ENCODE data around the gene CAVIN3. TPM values are rescaled to one million over a fixed set of nuclear protein-coding genes. Genes with fewer than 3 reads are reported as not detected.
A peak's percentile ranks its signal among the peaks of the same experiment; 100 is the strongest.

CAVIN3 gene
- total RNA-seq, 1 donor from 2014 or later: 6.1 TPM

GRCh38 chr11:6271598-6271997 is 48.7 kb downstream of the CAVIN3 start:
- ATAC-seq (no peak), DNase-seq (ENCODE audit: low spot score) (no peak)

- ATAC-seq: no peak
- no peak for DNase-seq (ENCODE audit: low spot score)
Measured at GRCh38 chr11:6270584-6271246, 49.6 kb downstream of the CAVIN3 start.

- ATAC-seq (peak; percentile 28), DNase-seq (ENCODE audit: low spot score) (no peak)
Measured at GRCh38 chr11:6269994-6270393, 50.3 kb downstream of the CAVIN3 start.

Other genes starting within 250 kb of the CAVIN3 start
- gene OR56B4, start 212.8 kb downstream of the CAVIN3 start, total RNA-seq: not detected
- gene OR52B2, start 150.2 kb downstream of the CAVIN3 start, total RNA-seq: 0.38 TPM
- not detected for gene OR52W1, start 121.3 kb downstream of the CAVIN3 start, total RNA-seq
- gene C11orf42, start 114.9 kb downstream of the CAVIN3 start, total RNA-seq: not detected
- 32.1 TPM for gene FHIP1B, start 85.9 kb downstream of the CAVIN3 start, total RNA-seq
- gene CNGA4, start 81.4 kb downstream of the CAVIN3 start, total RNA-seq: not detected
- gene CCKBR, start 60.7 kb downstream of the CAVIN3 start, total RNA-seq: not detected
- gene SMPD1, start 70.0 kb upstream of the CAVIN3 start, total RNA-seq: 62.0 TPM
- 3.6 TPM for gene APBB1, start 98.6 kb upstream of the CAVIN3 start, total RNA-seq
- 5,455 TPM for gene HPX, start 120.5 kb upstream of the CAVIN3 start, total RNA-seq
- 7.8 TPM for gene TRIM3, start 153.4 kb upstream of the CAVIN3 start, total RNA-seq
- gene ARFIP2, start 160.8 kb upstream of the CAVIN3 start, total RNA-seq: 19.0 TPM
- 14.2 TPM for gene TIMM10B, start 161.0 kb upstream of the CAVIN3 start, total RNA-seq
- gene DNHD1, start 176.8 kb upstream of the CAVIN3 start, total RNA-seq: 10.1 TPM

Data from left lobe of liver (tissue), 2 donors.